Heart left ventricle (tissue), 13 donors: Measurements from ENCODE around the gene ZNF77.

Source experiments
- CTCF ChIP-seq, 12 donors: fragments of 200-600 bp; sonication (generic) in 4 of 12; IDR thresholded peaks; one replicate each; pipeline versions ENCODE4 v1.5.0 to v1.8.0; 2018 to 2022; ENCODE audit warnings: antibody characterized with exemption in 12 of 12, mild to moderate bottlenecking in 5 of 12
- POLR2A ChIP-seq, 2 donors: fragments of 450-650 bp; IDR thresholded peaks; one replicate each; pipeline ENCODE4 v1.6.1; 2017; ENCODE audit warnings: antibody characterized with exemption in 2 of 2, mild to moderate bottlenecking in 2 of 2, moderate library complexity in 2 of 2
- donor health status: ischemic (EF 13 %, LVEDD 7.1; RV severe dilation, severe dysfunction).
- donor health status: DM: no; HTN: yes; CAD: no.
- donor health status: DM: no; HTN: no; CAD: no.
- donor health status: ischemic (EF 25% LVEDD 6.9; RV normal size, moderate dysfunction).
- donor health status: ischemic (EF 25% LVEDD 5.7; RV mildly dilated, moderate dysfunction).
- donor health status: ischemic (EF 35%, LVEDD 5.7; RV mildly dilated, moderate dysfunction).
- donor health status: nonischemic (EF 11% LVEDD 7.7; RV severe dilation, severe dysfunction).
- donor health status: DM: yes; HTN: yes; CAD: no.
- donor health status: PGD.
- donor health status: ischemic (EF 29% LVEDD 5.4; RV normal size, mild dysfunction).
- donor health status: nonischemic (EF 23%, LVEDD 6.1; RV moderate dilation, normal function).

DNA sequence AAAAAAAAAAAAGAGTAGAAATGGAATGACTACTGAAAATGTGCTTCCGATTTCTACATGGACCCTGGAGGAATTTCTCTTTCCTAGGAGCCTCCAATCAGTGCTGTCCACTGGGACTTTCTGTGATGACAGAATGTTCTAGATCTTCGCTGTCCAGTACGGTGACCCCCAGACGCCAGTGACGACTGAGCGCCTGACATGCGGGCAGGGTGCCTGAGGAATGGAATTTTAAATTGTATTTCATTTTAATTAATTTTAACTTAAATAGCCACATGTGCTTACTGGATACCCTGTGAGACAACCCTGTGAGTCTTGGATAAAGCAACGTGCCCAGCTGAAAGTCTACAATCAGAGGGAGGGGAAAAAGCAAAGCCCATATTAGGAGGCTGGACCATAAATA, 28.5 kb upstream of the ZNF77 start:
- TF ChIP-seq POLR2A (IDR thresholded peaks at IDR 0.05): no peak
- TF ChIP-seq CTCF (IDR thresholded peaks at IDR 0.05): no peak
